ENCODE results near the gene IGFN1. TPM values are rescaled to one million over a fixed set of nuclear protein-coding genes. Genes with fewer than 3 reads are reported as not detected.

IGFN1 gene
- total and polyA plus RNA-seq, 10 of the 15 experiments (the other 5 are each of a cell fraction or from before 2014, with no cell fraction given) = not detected

DNA sequence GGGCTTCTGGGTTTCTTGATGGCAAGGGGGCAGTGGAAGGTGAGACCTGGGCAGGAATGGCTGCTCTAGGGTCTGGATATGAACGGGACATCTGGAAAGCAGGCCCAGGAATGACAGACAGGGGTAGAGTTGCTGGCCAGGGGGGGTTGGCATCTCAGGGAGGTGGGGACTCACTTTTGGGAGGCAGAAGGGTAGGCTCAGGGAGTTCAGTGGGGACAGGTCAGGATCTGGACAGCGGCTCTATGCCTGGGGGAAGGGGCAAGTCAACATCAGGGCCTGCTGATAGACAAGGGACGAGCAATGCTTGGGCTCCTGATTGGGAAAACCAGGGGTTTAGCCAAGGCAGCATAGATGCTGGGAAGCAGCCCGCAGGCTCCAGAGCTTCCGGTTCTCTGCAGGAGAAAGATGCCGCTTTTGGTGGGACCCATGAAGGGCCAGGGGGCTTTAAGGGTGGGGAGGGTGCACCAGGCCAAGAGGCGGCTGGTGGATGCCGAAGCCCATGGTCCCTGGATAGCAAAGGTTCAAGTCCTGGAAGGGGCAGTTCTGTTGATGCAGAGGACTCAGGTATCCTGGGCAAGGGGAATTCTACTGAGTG lies 21.9 kb downstream of the IGFN1 start (continued):
- TF ChIP-seq RUNX3 (IDR thresholded peaks at IDR 0.05; ENCODE audit: low read length) (no peak), SUPT20H (IDR thresholded peaks at IDR 0.05; ENCODE audit: borderline replicate concordance, control insufficient read depth, low read depth, low read length) (no peak)

- Histone ChIP-seq H3K27me3 (replicated peaks in 1 of 2; ENCODE audit: control insufficient read depth in 2 of 2, insufficient read depth in 2 of 2, low read length in 1 of 2) (peaks cover 0 to 1% of the 10 kb centered on the region in 2 experiments; a peak in 2 of 4 replicates), H3K4me2 (ENCODE audit: control insufficient read depth, insufficient read depth) (no peak overlapping the region), H3K9ac (ENCODE audit: control insufficient read depth, insufficient read depth, low read length) (no peak overlapping the region), H3K4me3 (no peak overlapping the region), H3K9me3 (replicated peaks; ENCODE audit: control insufficient read depth, insufficient read depth, low read length) (no peaks in the 10 kb centered on the region), H3K79me2 (ENCODE audit: control insufficient read depth, insufficient read depth, low read length) (no peaks in the 10 kb centered on the region), H3K4me1 (ENCODE audit: control insufficient read depth, insufficient read depth, low read length) (no peaks in the 10 kb centered on the region), H3K27ac (ENCODE audit: control insufficient read depth, insufficient read depth) (no peak overlapping the region), H4K20me1 (ENCODE audit: control insufficient read depth, insufficient read depth) (no peaks in the 10 kb centered on the region), H3K36me3 (ENCODE audit: control insufficient read depth in 2 of 2, insufficient read depth in 2 of 2, low read length in 1 of 2) (no peaks in the 10 kb centered on the region), H2AFZ (ENCODE audit: control insufficient read depth, low read depth, low read length) (no peak overlapping the region)
- WGBS (ENCODE audit: insufficient coverage, insufficient replicate concordance, low lambda C conversion rate, missing lambda C conversion rate) = 6% methylated on average over 6 of the region's 6 CpGs
- intact Hi-C loops (cut with micrococcal nuclease; ENCODE audit: unreplicated experiment) (no loop called here), in situ Hi-C loops (cut with MboI) (no loop called here)
- no TSS peak for BruUV-seq (replicated peaks)
- ChIA-PET RAD21 (ENCODE audit: unreplicated experiment) (no interaction called here), POLR2A (no interaction called here), CTCF (no interaction called here), SMC1A (ENCODE audit: uncharacterized antibody, unreplicated experiment) (no interaction called here)
- TF ChIP-seq BCL11A (IDR thresholded peaks at IDR 0.05; ENCODE audit: low read depth, low read length) (no peak), CEBPB (IDR thresholded peaks at IDR 0.05; ENCODE audit: borderline replicate concordance in 1 of 2, low read depth in 2 of 2, low read length in 2 of 2) (no peak), RUNX3 (IDR thresholded peaks at IDR 0.05; ENCODE audit: low read length) (no peak), ZNF24 (IDR thresholded peaks at IDR 0.05) (no peak), SMAD1 (IDR thresholded peaks at IDR 0.05; ENCODE audit: low read depth, partially characterized antibody) (no peak), POLR2AphosphoS5 (IDR thresholded peaks at IDR 0.05; ENCODE audit: low read length) (no peak), SIX5 (IDR thresholded peaks at IDR 0.05; ENCODE audit: low read depth, low read length, severe bottlenecking) (no peak), TAF1 (IDR thresholded peaks at IDR 0.05; ENCODE audit: borderline replicate concordance, low read depth, low read length) (no peak), SUZ12 (IDR thresholded peaks at IDR 0.05; ENCODE audit: unreplicated experiment) (no peak), BACH1 (IDR thresholded peaks at IDR 0.05; ENCODE audit: borderline replicate concordance) (no peak), HDAC2 (IDR thresholded peaks at IDR 0.05) (no peak), MEF2A (IDR thresholded peaks at IDR 0.05; ENCODE audit: insufficient read depth, low read depth, low read length) (no peak), ZNF384 (IDR thresholded peaks at IDR 0.05; ENCODE audit: borderline replicate concordance, low read depth, low read length) (no peak), NBN (IDR thresholded peaks at IDR 0.05) (no peak), NFYB (IDR thresholded peaks at IDR 0.05; ENCODE audit: insufficient read depth, low read depth, low read length) (no peak), WRNIP1 (IDR thresholded peaks at IDR 0.05; ENCODE audit: borderline replicate concordance, low read depth, low read length) (no peak), JUND (IDR thresholded peaks at IDR 0.05; ENCODE audit: low read depth, low read length) (no peak), TCF7 (IDR thresholded peaks at IDR 0.05; ENCODE audit: borderline replicate concordance) (no peak)
- TF ChIP-seq, protein P1, sequence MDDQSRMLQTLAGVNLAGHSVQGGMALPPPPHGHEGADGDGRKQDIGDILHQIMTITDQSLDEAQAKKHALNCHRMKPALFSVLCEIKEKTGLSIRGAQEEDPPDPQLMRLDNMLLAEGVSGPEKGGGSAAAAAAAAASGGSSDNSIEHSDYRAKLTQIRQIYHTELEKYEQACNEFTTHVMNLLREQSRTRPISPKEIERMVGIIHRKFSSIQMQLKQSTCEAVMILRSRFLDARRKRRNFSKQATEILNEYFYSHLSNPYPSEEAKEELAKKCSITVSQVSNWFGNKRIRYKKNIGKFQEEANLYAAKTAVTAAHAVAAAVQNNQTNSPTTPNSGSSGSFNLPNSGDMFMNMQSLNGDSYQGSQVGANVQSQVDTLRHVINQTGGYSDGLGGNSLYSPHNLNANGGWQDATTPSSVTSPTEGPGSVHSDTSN (IDR thresholded peaks at IDR 0.05; ENCODE audit: insufficient replicate concordance, low read depth, low read length) = no peak
- DNase-seq (ENCODE audit: low read depth, low spot score) = no peak
- no peak for FAIRE-seq
- ATAC-seq = no peak
These were observed 22.6 kb downstream of the IGFN1 start for GRCh38 chr1:201213106-201213770.

Measured in GM12878 (cell line).